ENCODE measurements around the gene DGKH. TPM values are rescaled to one million over a fixed set of nuclear protein-coding genes. Genes with fewer than 3 reads are reported as not detected.
A peak's percentile ranks its signal among the peaks of the same experiment; 100 is the strongest.

DGKH gene
- total RNA-seq, 6 donors from 2014 or later = 9.6 to 33.2 (median 17.4) TPM

GRCh38 chr13:42270160-42270856 is 221.9 kb downstream of the DGKH start:
- no peak for TF ChIP-seq CTCF (IDR thresholded peaks at IDR 0.05)
- no peak for TF ChIP-seq EP300 (IDR thresholded peaks at IDR 0.05)
- no peak for TF ChIP-seq POLR2A (IDR thresholded peaks at IDR 0.05)
- TF ChIP-seq POLR2AphosphoS5 (IDR thresholded peaks at IDR 0.05) = no peak
- no peaks in the 10 kb centered on the region for H3K27me3 ChIP-seq
- no peak overlapping the region for H3K27ac ChIP-seq
- no peak for ATAC-seq (ENCODE audit: low FRiP score in 2 of 2)
- no peak overlapping the region for H3K4me3 ChIP-seq
- no peaks in the 10 kb centered on the region for H3K9me3 ChIP-seq
- H3K36me3 ChIP-seq = no peaks in the 10 kb centered on the region
- 94 to 97% methylated on average over 6 of the region's 6 CpGs for WGBS, 2 donors
- peaks cover 12 to 26% (median 20%) of the 10 kb centered on the region in 4 donors for H3K4me1 ChIP-seq
- no peak for DNase-seq

DNA sequence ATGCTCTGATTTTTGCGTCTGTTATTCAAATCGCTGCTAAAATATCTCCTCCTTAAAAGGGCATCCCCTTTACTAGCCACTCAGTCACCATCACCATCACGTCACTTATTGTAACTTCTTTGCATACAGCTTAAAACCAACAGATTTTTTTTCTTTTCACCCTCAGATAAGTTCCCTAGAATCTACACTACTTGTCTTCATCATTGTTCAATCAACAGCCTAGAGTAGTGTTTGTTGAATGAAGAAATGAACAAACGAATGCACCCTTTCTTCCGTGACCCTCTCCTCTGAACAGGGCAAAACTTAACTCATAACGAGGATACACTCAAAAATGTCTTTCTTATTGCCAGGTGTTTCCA is 222.4 kb downstream of the DGKH start:
- H3K9me3 ChIP-seq = no peaks in the 10 kb centered on the region
- H3K36me3 ChIP-seq = no peaks in the 10 kb centered on the region
- peak overlapping the region; percentile 85 to 94 (median 88) for H3K27ac ChIP-seq
- TF ChIP-seq POLR2A (IDR thresholded peaks at IDR 0.05) (no peak), POLR2AphosphoS5 (IDR thresholded peaks at IDR 0.05) (no peak), EP300 (IDR thresholded peaks at IDR 0.05) (no peak), CTCF (IDR thresholded peaks at IDR 0.05) (no peak)
- peak overlapping the region in 3 of 4 donors; percentile 90 to 97 (median 93) for H3K4me3 ChIP-seq
- H3K4me1 ChIP-seq = peaks cover 12 to 28% (median 20%) of the 10 kb centered on the region in 4 donors
- 81 to 87% methylated on average over 6 of the region's 6 CpGs for WGBS, 2 donors
- DNase-seq (no peak), ATAC-seq (ENCODE audit: low FRiP score in 2 of 2) (no peak)
- no peaks in the 10 kb centered on the region for H3K27me3 ChIP-seq

GRCh38 chr13:42271337-42272114 is 223.1 kb downstream of the DGKH start:
- Histone ChIP-seq H3K4me3 (peak overlapping the region; percentile 60 to 97 (median 92)), H3K4me1 (peaks cover 12 to 28% (median 19%) of the 10 kb centered on the region in 4 donors), H3K27ac (peak overlapping the region; percentile 85 to 94 (median 88)), H3K36me3 (no peaks in the 10 kb centered on the region), H3K9me3 (no peaks in the 10 kb centered on the region), H3K27me3 (no peaks in the 10 kb centered on the region)
- 7 to 9% methylated on average over 38 to 39 of the region's 57 CpGs for WGBS, 2 donors
- TF ChIP-seq POLR2AphosphoS5 (IDR thresholded peaks at IDR 0.05) (peak in 1 of 2 donors; percentile 57), CTCF (IDR thresholded peaks at IDR 0.05) (no peak), EP300 (IDR thresholded peaks at IDR 0.05) (peak in 1 of 4 donors; percentile 32)
- ATAC-seq (ENCODE audit: low FRiP score in 2 of 2) (peak; percentile 97), DNase-seq (peak; percentile 93 to 97)

GRCh38 chr13:42272115-42272803 is 223.8 kb downstream of the DGKH start, which contains the start of gene AKAP11:
TSS of gene AKAP11 (plus strand) at chr13:42272152. CDS start at chr13:42286349, 14,197 bp downstream.
- 0 to 1% methylated on average over 10 to 43 of the region's 59 CpGs for whole genome bisulfite sequencing, 2 donors

More at GRCh38 chr13:42272115-42272803, 223.8 kb downstream of the DGKH start, which contains the start of gene AKAP11:
- Histone ChIP-seq H3K4me3 (peak within 1 kb of the TSS; percentile 60 to 97 (median 92)), H3K4me1 (peaks cover 8 to 22% (median 15%) of the 10 kb centered on the region in 4 donors), H3K9me3 (no peaks in the 10 kb centered on the region), H3K36me3 (no peaks in the 10 kb centered on the region), H3K27ac (peak within 1 kb of the TSS; percentile 85 to 94 (median 88)), H3K27me3 (no peaks in the 10 kb centered on the region)
- peak in 1 of 2 donors; percentile 34 for DNase-seq
- TF ChIP-seq EP300 (IDR thresholded peaks at IDR 0.05) = no peak
- TF ChIP-seq CTCF (IDR thresholded peaks at IDR 0.05) = peak in 1 of 6 experiments; percentile 17
- peak in 1 of 2 donors; percentile 25 for TF ChIP-seq POLR2AphosphoS5 (IDR thresholded peaks at IDR 0.05)
- peak in 2 of 4 donors; percentile 36 to 47 for TF ChIP-seq POLR2A (IDR thresholded peaks at IDR 0.05)
- peak; percentile 42 to 80 for ATAC-seq (ENCODE audit: low FRiP score in 2 of 2)

Measured in upper lobe of left lung (tissue), 6 donors.